MM.1S (cell line): Measurements from ENCODE around the gene SDHC.

Source experiments
- DNase-seq: peaks from one replicate; pipeline ENCODE4 v3.0.0-alpha.2; 2015
- H2AFZ ChIP-seq: fragments of 300-600 bp; sonication (generic); 2 replicates; pipeline ENCODE4 v1.6.0; 2016; ENCODE audit warnings: antibody characterized with exemption, low read length
- H3F3A ChIP-seq: fragments of 300-600 bp; sonication (generic); 2 replicates; pipeline ENCODE4 v1.6.1; 2016; ENCODE audit warnings: mild to moderate bottlenecking, antibody characterized with exemption, low read length, moderate library complexity, mixed read lengths; ENCODE audit not compliant: insufficient read depth
- H3K27ac ChIP-seq: fragments of 300-600 bp; sonication (generic); 2 replicates; pipeline ENCODE4 v1.5.1; 2016; ENCODE audit warnings: mild to moderate bottlenecking, low read length
- H3K27me3 ChIP-seq: fragments of 300-600 bp; sonication (generic); replicated peaks from 2 replicates; pipeline ENCODE4 v1.6.0; 2016; ENCODE audit warnings: low read length; ENCODE audit not compliant: insufficient read depth
- H3K36me3 ChIP-seq: fragments of 300-600 bp; sonication (generic); replicated peaks from 2 replicates; pipeline ENCODE4 v1.6.1; 2016; ENCODE audit warnings: mild to moderate bottlenecking, low read length, mixed read lengths; ENCODE audit not compliant: insufficient read depth
- H3K4me1 ChIP-seq: fragments of 300-600 bp; sonication (generic); 2 replicates; pipeline ENCODE4 v1.6.1; 2016; ENCODE audit warnings: low read length, mixed read lengths
- H3K4me2 ChIP-seq: fragments of 300-600 bp; sonication (generic); 2 replicates; pipeline ENCODE4 v1.6.0; 2016; ENCODE audit warnings: low read depth, low read length
- H3K4me3 ChIP-seq: fragments of 300-600 bp; sonication (generic); 2 replicates; pipeline ENCODE4 v1.5.1; 2016; ENCODE audit warnings: low read length, mixed read lengths
- H3K79me2 ChIP-seq: fragments of 300-600 bp; sonication (generic); 2 replicates; pipeline ENCODE4 v1.6.1; 2016; ENCODE audit warnings: mixed run types, low read length, mixed read lengths
- H3K9ac ChIP-seq: fragments of 300-600 bp; sonication (generic); 2 replicates; pipeline ENCODE4 v1.6.1; 2016; ENCODE audit warnings: low read length, mixed read lengths
- H3K9me2 ChIP-seq: fragments of 300-600 bp; sonication (generic); replicated peaks from 2 replicates; pipeline ENCODE4 v1.6.1; 2016; ENCODE audit warnings: mild to moderate bottlenecking, low read length, mixed read lengths; ENCODE audit not compliant: insufficient read depth
- H3K9me3 ChIP-seq: fragments of 300-600 bp; sonication (generic); replicated peaks from 2 replicates; pipeline ENCODE4 v1.6.1; 2016; ENCODE audit warnings: mild to moderate bottlenecking, low read length, mixed read lengths; ENCODE audit not compliant: insufficient read depth
- H4K20me1 ChIP-seq: fragments of 300-600 bp; sonication (generic); 2 replicates; pipeline ENCODE4 v1.6.1; 2016; ENCODE audit warnings: mild to moderate bottlenecking, low read length, moderate library complexity, mixed read lengths; ENCODE audit not compliant: insufficient read depth
- CTCF ChIP-seq: fragments of 300-600 bp; sonication (generic); IDR thresholded peaks from 2 replicates; pipeline ENCODE4 v1.5.1; 2016; ENCODE audit warnings: antibody characterized with exemption, low read length, mixed read lengths
- EZH2 ChIP-seq: fragments of 300-600 bp; sonication (generic); optimal IDR thresholded peaks from 2 replicates; pipeline ENCODE3; 2017; ENCODE audit warnings: low read depth, mild to moderate bottlenecking, antibody characterized with exemption, low read length, mixed read lengths
- EZH2phosphoT487 ChIP-seq: fragments of 300-600 bp; sonication (generic); IDR thresholded peaks from 2 replicates; pipeline ENCODE4 v1.6.1; 2018; ENCODE audit warnings: antibody characterized with exemption, low read length

Gene SDHC

GRCh38 chr1:161266836-161267235 is 47.3 kb upstream of the SDHC start:
- no peaks in the 10 kb centered on the region for H3F3A ChIP-seq
- no peak for DNase-seq
- H3K4me3 ChIP-seq, result no peak overlapping the region
- no peaks in the 10 kb centered on the region for H3K27me3 ChIP-seq
- H3K27ac ChIP-seq, result no peak overlapping the region
- no peaks in the 10 kb centered on the region for H3K36me3 ChIP-seq
- TF ChIP-seq CTCF (no peak), EZH2phosphoT487 (no peak), EZH2 (no peak)
- H3K9ac ChIP-seq, result no peak overlapping the region
- no peaks in the 10 kb centered on the region for H3K9me2 ChIP-seq
- H3K4me2 ChIP-seq, result no peak overlapping the region
- no peak overlapping the region for H2AFZ ChIP-seq
- H3K4me1 ChIP-seq, result peaks cover 13% of the 10 kb centered on the region
- H4K20me1 ChIP-seq, result no peaks in the 10 kb centered on the region
- H3K9me3 ChIP-seq, result no peaks in the 10 kb centered on the region
- H3K79me2 ChIP-seq, result no peaks in the 10 kb centered on the region

GRCh38 chr1:161267321-161267720 is 46.9 kb upstream of the SDHC start:
- H3K36me3 ChIP-seq, result no peaks in the 10 kb centered on the region
- H3K79me2 ChIP-seq, result no peaks in the 10 kb centered on the region
- H3K4me2 ChIP-seq, result no peak overlapping the region
- H3K9me3 ChIP-seq, result no peaks in the 10 kb centered on the region
- H3K9me2 ChIP-seq, result no peaks in the 10 kb centered on the region
- no peaks in the 10 kb centered on the region for H3K27me3 ChIP-seq
- no peak overlapping the region for H2AFZ ChIP-seq
- no peak for DNase-seq
- H3K9ac ChIP-seq, result no peak overlapping the region
- H3K4me3 ChIP-seq, result no peak overlapping the region
- H4K20me1 ChIP-seq, result no peaks in the 10 kb centered on the region
- no peak overlapping the region for H3K27ac ChIP-seq
- H3K4me1 ChIP-seq, result peaks cover 13% of the 10 kb centered on the region
- no peak for TF ChIP-seq EZH2phosphoT487
- TF ChIP-seq CTCF, result no peak
- TF ChIP-seq EZH2, result no peak
- no peaks in the 10 kb centered on the region for H3F3A ChIP-seq

DNA sequence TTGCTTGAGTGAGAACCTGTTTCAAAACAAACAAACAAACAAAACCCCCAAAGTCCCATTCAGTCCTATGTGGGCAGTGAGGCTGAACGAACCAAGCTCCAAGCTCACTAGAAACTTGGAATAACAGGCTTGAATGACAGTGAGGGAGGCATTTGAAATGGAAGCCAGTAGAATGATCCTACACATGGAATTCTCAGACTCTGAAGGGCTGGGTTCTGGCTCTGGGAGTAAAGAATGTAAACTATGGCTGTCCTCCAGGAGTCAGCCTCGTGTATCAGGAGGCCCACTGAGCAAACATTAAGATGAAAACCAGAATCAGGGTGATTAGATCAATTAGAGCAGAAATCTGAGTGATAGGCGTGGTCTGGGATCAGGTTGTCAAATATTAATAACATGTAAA is 40.8 kb upstream of the SDHC start:
- Histone ChIP-seq H3K79me2 (no peaks in the 10 kb centered on the region), H3K9ac (no peak overlapping the region), H3K27me3 (no peaks in the 10 kb centered on the region), H3K9me2 (no peaks in the 10 kb centered on the region), H2AFZ (no peak overlapping the region), H4K20me1 (no peaks in the 10 kb centered on the region), H3K4me1 (0 out of 2 replicates have a peak, but pooled peaks cover under 1% of the 10 kb centered on the region), H3K9me3 (no peaks in the 10 kb centered on the region), H3F3A (no peaks in the 10 kb centered on the region), H3K4me3 (no peak overlapping the region), H3K27ac (no peak overlapping the region), H3K4me2 (no peak overlapping the region), H3K36me3 (no peaks in the 10 kb centered on the region)
- TF ChIP-seq CTCF (no peak), EZH2 (no peak), EZH2phosphoT487 (no peak)
- DNase-seq, result no peak

GRCh38 chr1:161274874-161275273 is 39.3 kb upstream of the SDHC start:
- H3K27ac ChIP-seq, result no peak overlapping the region
- no peaks in the 10 kb centered on the region for H3K36me3 ChIP-seq
- H3F3A ChIP-seq, result no peaks in the 10 kb centered on the region
- no peak overlapping the region for H3K9ac ChIP-seq
- H3K27me3 ChIP-seq, result no peaks in the 10 kb centered on the region
- DNase-seq, result no peak
- no peaks in the 10 kb centered on the region for H3K79me2 ChIP-seq
- H3K4me3 ChIP-seq, result no peak overlapping the region
- H3K4me2 ChIP-seq, result no peak overlapping the region
- no peaks in the 10 kb centered on the region for H3K9me2 ChIP-seq
- no peaks in the 10 kb centered on the region for H4K20me1 ChIP-seq
- no peaks in the 10 kb centered on the region for H3K4me1 ChIP-seq
- no peak overlapping the region for H2AFZ ChIP-seq
- TF ChIP-seq EZH2phosphoT487 (no peak), EZH2 (no peak), CTCF (no peak)
- H3K9me3 ChIP-seq, result no peaks in the 10 kb centered on the region
